HepG2 (cell line): Measurements from ENCODE around the gene CLDN9. TPM values are rescaled to one million over a fixed set of nuclear protein-coding genes. Genes with fewer than 3 reads are reported as not detected.

Experiments
- ADNP ChIP-seq: sonication (generic); formaldehyde crosslinking; IDR thresholded peaks from 2 replicates; pipeline ENCODE4 v1.4.0; 2020; ENCODE audit warnings: missing genetic modification reagents
- CSRNP1 ChIP-seq: sonication (generic); formaldehyde crosslinking; IDR thresholded peaks from 2 replicates; pipeline ENCODE4 v1.8.1; 2023; ENCODE audit warnings: mild to moderate bottlenecking, missing genetic modification reagents
- HOMEZ ChIP-seq: IDR thresholded peaks from 2 replicates; pipeline ENCODE4 v1.6.1; 2016; ENCODE audit warnings: low read depth
- HOXD1 ChIP-seq: sonication (generic); formaldehyde crosslinking; IDR thresholded peaks from 2 replicates; pipeline ENCODE4 v1.5.0; 2020; ENCODE audit warnings: missing genetic modification reagents
- IRF1 ChIP-seq: sonication (generic); formaldehyde crosslinking; IDR thresholded peaks from 2 replicates; pipeline ENCODE4 v1.4.0; 2020; ENCODE audit warnings: low read depth, mild to moderate bottlenecking, missing genetic modification reagents
- KDM4B ChIP-seq: sonication (generic); formaldehyde crosslinking; IDR thresholded peaks from 2 replicates; pipeline ENCODE4 v1.4.0; 2020; ENCODE audit warnings: missing genetic modification reagents
- MAF1 ChIP-seq: sonication (generic); formaldehyde crosslinking; IDR thresholded peaks from 2 replicates; pipeline ENCODE4 v1.5.0; 2020; ENCODE audit warnings: missing genetic modification reagents, borderline replicate concordance
- MAZ ChIP-seq, 2 experiments: sonication (generic) in 1 of 2; formaldehyde crosslinking in 1 of 2; IDR thresholded peaks; 2 replicates each; pipeline versions ENCODE4 v1.5.0 to v1.6.1; 2012 to 2020; ENCODE audit warnings: low read depth in 2 of 2, mild to moderate bottlenecking in 2 of 2, borderline replicate concordance in 1 of 2, improper control_type of control experiment in 1 of 2, low read length in 1 of 2, missing genetic modification reagents in 1 of 2, moderate library complexity in 1 of 2
- NKX3-1 ChIP-seq: sonication (generic); formaldehyde crosslinking; IDR thresholded peaks from 2 replicates; pipeline ENCODE4 v1.5.0; 2020; ENCODE audit warnings: missing genetic modification reagents
- PBX3 ChIP-seq: sonication (generic); formaldehyde crosslinking; IDR thresholded peaks from 2 replicates; pipeline ENCODE4 v1.8.1; 2023; ENCODE audit warnings: missing genetic modification reagents, inconsistent platforms, borderline replicate concordance
- PRMT3 ChIP-seq: sonication (generic); formaldehyde crosslinking; IDR thresholded peaks from 2 replicates; pipeline ENCODE4 v1.8.1; 2022; ENCODE audit warnings: low read depth, mild to moderate bottlenecking, moderate library complexity, missing genetic modification reagents, borderline replicate concordance
- SNAPC5 ChIP-seq: sonication (generic); formaldehyde crosslinking; IDR thresholded peaks from 2 replicates; pipeline ENCODE4 v1.8.1; 2023; ENCODE audit warnings: mild to moderate bottlenecking, missing genetic modification reagents, borderline replicate concordance
- TFAP4 ChIP-seq: sonication (generic); IDR thresholded peaks from 2 replicates; pipeline ENCODE4 v1.6.1; 2016; ENCODE audit warnings: low read depth, borderline replicate concordance
- THRA ChIP-seq: sonication (generic); formaldehyde crosslinking; IDR thresholded peaks from 2 replicates; pipeline ENCODE4 v1.4.0; 2020; ENCODE audit warnings: missing genetic modification reagents, borderline replicate concordance
- ZBTB8A ChIP-seq: sonication (generic); formaldehyde crosslinking; IDR thresholded peaks from 2 replicates; pipeline ENCODE4 v1.4.0; 2020; ENCODE audit warnings: mild to moderate bottlenecking, low read depth, missing genetic modification reagents, borderline replicate concordance
- ZEB1 ChIP-seq: IDR thresholded peaks from 2 replicates; pipeline ENCODE4 v1.6.1; 2012; ENCODE audit warnings: mild to moderate bottlenecking, low read depth, inconsistent platforms; ENCODE audit not compliant: insufficient replicate concordance
- ZNF207 ChIP-seq: fragments of 450-650 bp; IDR thresholded peaks from 2 replicates; pipeline ENCODE4 v1.6.1; 2016; ENCODE audit warnings: antibody characterized with exemption, borderline replicate concordance
- ZNF292 ChIP-seq: sonication (generic); formaldehyde crosslinking; IDR thresholded peaks from 2 replicates; pipeline ENCODE4 v1.8.1; 2022; ENCODE audit warnings: mild to moderate bottlenecking, low read depth, missing genetic modification reagents, borderline replicate concordance
- ZNF691 ChIP-seq: sonication (generic); formaldehyde crosslinking; IDR thresholded peaks from 2 replicates; pipeline ENCODE4 v1.4.0; 2020; ENCODE audit warnings: missing genetic modification reagents, low read depth, mild to moderate bottlenecking, borderline replicate concordance
- ZNF761 ChIP-seq: sonication (generic); formaldehyde crosslinking; conservative IDR thresholded peaks from 2 replicates; pipeline ENCODE4 v1.4.0; 2020; ENCODE audit warnings: mild to moderate bottlenecking, missing genetic modification reagents
- polyA plus RNA-seq, 8 experiments: library from polyadenylated mRNA; depleted of rRNA in 3 of 8; stranded (reverse) in 7 of 8; unstranded in 1 of 8; fragments of >200 nt; fragmentation: Illumina TruSeq in 4 of 8; extraction: Trizol in 4 of 8; gene quantifications; 2 replicates each; pipeline versions ENCODE4 v1.2.1 to v1.2.3, GENCODE V29; 2011 to 2016; ENCODE audit warnings: low read depth in 4 of 8, missing spikeins in 1 of 8, mixed read lengths in 1 of 8; ENCODE audit not compliant: insufficient read depth in 1 of 8
- total RNA-seq, 5 experiments: library from RNA; depleted of rRNA; stranded (reverse); fragments of >200 nt; fragmentation: Illumina TruSeq; extraction: Trizol; gene quantifications; 2 replicates each; pipeline ENCODE4 v1.2.3, GENCODE V29; 2016; ENCODE audit warnings: low read depth in 1 of 5

The CLDN9 gene
- total and polyA plus RNA-seq, 2 of the 13 experiments (the other 11 are each of a cell fraction or from before 2014, with no cell fraction given), result 0.15 to 0.26 TPM

GRCh38 chr16:3038256-3038655 lies 25.5 kb downstream of the CLDN9 start (continued):
- TF ChIP-seq MAZ (IDR thresholded peaks at IDR 0.05; ENCODE audit: borderline replicate concordance, low read depth, low read length) (no peak), MAZ (CRISPR knock-in tag; IDR thresholded peaks at IDR 0.05; ENCODE audit: low read depth) (0 out of 2 replicates have a peak, but pooled peaks have one; percentile 38), ZNF761 (CRISPR knock-in tag) (no peak), HOXD1 (CRISPR knock-in tag) (no peak), MAF1 (CRISPR knock-in tag) (no peak), TFAP4 (no peak; the same call in 1 of the 2 replicates), ZNF207 (no peak), CSRNP1 (CRISPR knock-in tag) (no peak), ZBTB8A (CRISPR knock-in tag) (no peak), ZNF691 (CRISPR knock-in tag) (no peak), ZEB1 (peak; percentile 63), ADNP (no peak), IRF1 (CRISPR knock-in tag) (no peak), THRA (CRISPR knock-in tag) (no peak), PBX3 (CRISPR knock-in tag) (no peak), NKX3-1 (no peak), ZNF292 (no peak), PRMT3 (CRISPR knock-in tag) (no peak), SNAPC5 (CRISPR knock-in tag) (no peak), KDM4B (CRISPR knock-in tag) (no peak), HOMEZ (CRISPR knock-in tag) (no peak)
